ENCODE results near the gene ABHD2.
"Not testable (repeated sequence)": the region's sequence is repeated elsewhere in the genome, so short reads cannot be mapped to it uniquely, and the experiment has no call there.

Gene ABHD2

DNA sequence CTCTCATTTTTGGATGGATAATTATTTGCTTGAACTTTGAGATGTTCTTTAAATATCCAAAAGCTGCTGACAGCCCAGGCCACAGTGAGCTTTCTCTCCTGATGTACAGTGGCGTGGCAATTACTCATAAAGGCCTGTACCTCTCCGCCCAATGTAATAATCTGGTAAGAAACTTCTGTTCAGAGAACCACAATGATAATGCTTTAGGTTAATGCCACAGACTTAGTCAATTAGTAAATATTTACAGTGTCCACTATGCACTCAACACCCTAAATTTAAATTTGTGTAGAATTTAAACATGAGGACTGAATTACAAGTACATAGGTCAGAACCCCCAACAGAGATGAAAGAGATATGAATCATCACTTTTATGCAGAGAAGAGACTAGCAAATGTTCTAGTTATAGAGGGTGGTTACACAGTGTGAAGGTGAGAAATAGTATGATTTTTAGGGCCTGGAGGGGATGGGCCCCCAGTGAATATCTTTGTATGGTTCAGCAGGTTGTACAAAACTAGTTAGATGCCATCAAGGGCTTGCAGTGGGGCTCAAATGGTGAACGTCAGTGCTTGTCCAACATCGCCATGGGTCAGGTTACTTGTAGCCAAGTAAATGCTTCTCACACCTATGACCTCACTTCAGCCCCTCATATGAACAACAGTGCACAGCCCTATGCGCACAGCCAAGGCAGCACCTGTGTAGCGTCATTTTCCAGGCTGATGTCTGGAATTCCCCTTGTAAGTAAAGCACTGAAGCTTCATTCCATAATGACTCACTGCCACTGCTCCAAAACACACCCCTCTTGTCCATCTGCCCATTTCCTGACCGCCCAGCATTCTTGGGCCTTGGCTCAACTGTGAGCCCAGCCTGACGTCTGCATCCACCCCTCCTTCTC is 13.3 kb downstream of the ABHD2 start:
- no peak for DNase-seq

DNA sequence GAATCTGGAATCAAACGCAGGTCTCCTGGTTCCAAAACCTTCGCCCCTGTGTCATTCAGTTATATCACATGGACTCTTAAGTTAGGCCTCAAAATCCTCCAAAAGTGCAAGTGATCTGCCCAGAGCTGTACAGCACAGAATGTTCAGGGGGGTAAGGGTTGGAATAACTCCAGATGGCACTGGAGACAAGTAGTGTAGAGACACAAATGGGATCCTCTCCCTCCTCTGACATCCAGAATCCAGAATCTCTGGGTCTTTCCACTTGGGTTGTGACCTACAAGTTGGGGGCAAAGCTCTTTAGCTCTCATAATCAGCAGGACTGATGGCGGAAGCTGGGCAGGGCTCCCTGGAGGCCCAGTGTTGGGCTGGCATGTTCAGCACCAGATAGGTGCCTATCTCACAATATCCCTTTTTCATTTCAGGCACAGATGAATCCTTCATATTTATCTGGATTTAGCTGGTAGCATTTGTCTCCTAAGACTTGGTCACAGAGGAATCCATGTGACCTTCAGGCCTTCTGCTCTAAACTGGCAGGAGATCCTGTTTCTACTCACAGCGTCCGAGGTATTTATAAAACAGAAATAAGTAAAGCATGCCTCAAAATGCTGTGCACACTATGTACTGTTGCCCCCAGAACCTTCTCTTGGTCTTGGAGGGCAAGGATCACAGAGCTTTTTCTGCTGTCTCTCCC is 15.4 kb downstream of the ABHD2 start:
- no peak for DNase-seq

DNA sequence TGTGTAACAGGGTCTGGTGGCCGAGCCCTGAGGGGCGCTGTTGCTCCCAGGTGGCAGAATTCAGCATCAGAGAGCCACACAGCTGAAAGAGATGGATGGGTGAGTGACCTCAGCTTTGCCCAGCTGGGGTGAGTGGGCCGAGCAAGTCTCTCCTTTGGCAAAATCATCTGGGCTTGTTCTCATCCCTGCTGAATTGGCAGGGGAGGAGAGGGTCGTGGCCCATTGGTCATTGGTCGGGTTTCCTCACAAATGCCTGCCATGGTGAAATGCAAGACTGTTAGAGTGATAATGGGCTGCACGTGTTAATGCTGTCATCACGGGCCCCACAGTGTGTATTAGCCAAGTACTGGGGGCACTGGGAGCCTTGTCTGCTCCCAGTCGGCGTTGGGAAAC is 15.9 kb downstream of the ABHD2 start:
- no peak for DNase-seq

DNA sequence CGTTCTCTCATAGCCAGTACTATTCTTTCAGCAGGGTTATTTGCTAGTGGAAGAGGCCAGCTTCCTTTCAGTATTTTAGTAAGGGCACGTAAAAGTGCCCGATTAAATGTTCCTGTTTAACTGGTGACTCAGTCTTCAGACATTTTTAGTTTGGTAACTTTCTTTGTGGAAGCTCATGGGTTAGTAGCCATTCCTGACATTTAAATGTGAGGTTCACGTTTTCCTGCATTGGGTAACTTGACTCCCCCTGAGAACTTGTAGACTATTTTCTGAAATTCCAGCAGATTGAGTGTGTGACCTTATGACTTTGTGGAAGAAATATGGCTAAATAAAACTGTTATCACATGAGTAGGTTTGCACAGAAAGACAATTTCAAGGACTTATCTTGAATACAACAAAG is 16.9 kb downstream of the ABHD2 start:
- DNase-seq, result no peak

DNA sequence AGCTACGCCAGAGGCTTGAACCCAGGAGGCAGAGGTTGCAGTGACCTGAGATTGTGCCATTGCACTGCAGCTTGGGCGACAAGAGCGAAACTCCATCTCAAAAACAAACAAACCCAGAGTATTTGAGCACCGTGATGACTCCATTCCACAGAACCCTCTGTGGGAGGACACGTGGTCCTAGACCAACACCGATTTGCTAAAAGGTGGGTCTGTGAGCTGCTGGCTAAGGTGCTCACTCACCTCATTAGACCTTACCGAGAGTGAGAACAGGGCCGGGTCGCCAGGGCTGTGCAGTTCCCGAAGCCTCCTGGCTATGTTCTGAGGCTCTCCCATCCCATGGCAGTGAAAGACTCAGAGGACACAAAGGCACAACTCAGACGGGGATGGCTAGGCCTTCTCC is 17.9 kb downstream of the ABHD2 start:
- no peak for DNase-seq

DNA sequence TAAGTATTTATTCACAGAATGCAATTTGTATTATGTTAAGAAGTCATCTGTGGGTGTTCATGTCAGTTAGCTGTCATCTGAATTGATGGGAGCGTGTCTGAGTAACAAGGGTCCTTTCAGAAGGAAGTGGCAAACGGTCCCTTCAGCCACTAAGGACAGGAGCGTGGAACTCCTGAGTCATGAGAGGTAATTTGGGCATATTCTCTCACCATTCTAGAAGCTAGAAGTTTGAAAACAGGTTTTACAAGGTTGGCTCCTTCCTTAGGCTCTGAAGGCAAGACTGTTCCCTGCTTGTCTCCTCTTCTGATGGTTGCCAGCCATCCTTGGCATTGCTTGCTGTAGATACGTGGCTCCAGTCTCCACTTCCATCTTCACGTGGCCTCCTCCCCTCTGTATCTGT is 19.7 kb downstream of the ABHD2 start:
- no peak for DNase-seq

DNA sequence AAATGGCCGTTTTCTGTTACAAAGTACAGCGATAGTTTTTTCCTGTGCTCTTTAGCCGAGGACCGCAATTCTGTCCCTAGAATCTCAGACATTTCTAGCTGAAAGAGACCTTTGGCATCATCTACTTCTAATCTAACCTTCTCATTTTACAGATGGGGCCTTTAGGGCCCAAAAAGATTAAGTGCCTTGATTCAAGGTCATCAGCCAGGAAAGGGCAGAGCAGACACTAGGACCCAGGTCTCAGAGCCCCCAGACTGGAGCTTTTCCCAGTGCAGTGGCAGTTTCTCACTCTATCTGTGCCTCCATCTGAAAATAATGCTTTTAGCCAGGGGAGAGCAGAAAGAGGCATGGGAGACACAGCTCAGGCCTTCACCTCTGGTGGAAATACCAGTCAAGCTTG is 20.6 kb downstream of the ABHD2 start:
- DNase-seq, result no peak

DNA sequence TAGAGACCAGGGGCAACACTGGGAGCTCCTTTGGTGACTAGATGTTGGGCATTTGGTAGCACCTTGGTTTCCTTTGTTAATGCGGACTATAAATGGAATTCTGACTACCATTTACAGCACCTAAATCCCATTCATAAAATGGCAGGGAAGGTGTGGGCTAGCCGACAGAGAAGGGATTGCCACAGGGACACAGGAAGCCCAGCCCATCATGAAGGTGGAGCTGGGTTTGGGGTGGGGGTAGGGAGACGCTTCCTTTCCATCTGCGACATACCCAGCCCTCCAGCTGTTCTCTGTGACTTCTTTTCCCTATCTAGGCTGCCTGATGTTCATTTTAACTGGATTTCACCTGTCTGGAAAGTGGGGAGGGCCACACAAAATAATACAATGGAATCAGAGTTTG is 21.0 kb downstream of the ABHD2 start:
- no peak for DNase-seq

DNA sequence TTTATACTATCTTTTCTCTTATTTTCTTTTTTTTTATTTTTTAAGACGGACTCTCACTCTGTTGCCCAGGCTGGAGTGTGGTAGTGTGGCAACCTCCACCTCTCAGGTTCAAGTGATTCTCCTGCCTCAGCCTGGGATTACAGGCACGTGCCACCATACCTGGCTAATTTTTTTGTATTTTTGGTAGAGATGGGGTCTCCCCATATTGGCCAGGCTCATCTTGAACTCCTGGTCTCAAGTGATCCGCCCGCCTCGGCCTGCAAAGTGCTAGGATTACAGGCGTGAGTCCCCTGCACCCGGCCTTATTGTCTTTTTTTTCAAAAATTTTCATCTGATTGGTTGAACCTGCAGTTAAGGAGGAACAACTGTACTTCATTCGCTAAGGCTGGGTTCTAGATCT is 21.8 kb downstream of the ABHD2 start:
- DNase-seq, result no peak

DNA sequence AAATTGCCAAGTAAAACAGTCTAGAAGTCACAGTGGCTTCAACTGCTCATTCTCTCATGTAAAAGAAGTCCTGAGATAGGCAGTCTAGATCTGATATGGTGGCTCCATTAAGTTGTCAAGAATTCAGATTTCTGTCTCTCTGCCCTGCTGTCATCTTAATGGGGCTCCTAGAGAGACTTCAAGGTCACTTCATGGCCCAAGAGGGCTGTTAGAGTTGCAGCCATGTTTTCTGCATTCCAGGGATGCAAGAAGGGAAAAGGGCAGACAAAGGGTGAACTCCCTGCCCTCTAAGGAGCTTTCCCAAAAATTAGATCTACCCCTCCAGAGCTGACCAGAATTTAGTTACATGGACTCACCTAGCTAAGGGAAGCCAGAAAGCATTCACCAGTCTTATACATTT is 23.1 kb downstream of the ABHD2 start:
- no peak for DNase-seq

DNA sequence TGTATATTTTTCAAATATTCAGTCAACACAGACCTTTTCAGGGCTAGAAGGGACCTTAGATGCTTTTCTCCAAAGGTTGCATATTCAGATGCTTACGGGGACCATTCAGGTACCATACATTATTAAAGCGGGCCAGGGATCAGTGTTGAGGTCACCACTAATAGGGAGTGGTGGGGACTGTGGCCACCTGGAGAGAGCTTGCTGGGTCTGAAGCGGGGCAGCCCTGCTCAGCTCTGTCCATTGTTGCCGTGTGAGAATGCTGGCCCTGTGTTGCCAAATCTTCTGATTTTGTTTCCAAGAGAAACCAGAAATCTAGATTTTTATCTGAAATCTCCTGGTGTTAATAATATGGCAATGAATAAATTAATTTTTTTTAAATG is 23.7 kb downstream of the ABHD2 start:
- DNase-seq, result no peak

DNA sequence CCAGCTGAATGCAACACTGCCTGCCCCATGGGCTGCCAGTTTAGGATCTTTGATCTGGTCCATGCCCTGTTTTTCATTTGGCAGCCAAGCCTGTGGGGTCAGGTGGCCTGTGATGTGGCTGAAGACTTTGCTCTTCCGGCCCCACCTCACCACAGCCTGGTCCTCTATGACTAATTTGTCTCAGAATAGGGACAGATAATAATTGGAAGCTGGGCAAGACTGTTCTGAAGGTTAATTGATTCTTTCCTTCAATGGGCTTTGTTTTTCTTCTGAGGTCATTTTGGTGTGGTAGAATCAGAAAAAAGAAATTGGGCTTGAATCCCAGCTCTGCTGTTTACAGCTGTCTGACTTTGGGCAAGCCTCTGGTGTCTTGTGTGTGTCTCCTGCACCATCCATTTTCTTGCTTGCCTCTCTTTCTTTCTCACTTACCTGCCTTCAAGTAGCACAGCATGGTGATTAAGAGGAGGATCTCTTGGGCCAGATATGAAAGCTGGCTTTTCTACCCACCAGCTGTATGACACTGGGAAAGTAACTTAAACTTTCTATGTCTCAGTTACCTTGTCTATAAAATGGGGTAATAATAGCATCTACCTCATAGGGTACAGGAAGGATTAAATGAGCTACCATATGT is 24.2 kb downstream of the ABHD2 start:
- DNase-seq, result no peak

DNA sequence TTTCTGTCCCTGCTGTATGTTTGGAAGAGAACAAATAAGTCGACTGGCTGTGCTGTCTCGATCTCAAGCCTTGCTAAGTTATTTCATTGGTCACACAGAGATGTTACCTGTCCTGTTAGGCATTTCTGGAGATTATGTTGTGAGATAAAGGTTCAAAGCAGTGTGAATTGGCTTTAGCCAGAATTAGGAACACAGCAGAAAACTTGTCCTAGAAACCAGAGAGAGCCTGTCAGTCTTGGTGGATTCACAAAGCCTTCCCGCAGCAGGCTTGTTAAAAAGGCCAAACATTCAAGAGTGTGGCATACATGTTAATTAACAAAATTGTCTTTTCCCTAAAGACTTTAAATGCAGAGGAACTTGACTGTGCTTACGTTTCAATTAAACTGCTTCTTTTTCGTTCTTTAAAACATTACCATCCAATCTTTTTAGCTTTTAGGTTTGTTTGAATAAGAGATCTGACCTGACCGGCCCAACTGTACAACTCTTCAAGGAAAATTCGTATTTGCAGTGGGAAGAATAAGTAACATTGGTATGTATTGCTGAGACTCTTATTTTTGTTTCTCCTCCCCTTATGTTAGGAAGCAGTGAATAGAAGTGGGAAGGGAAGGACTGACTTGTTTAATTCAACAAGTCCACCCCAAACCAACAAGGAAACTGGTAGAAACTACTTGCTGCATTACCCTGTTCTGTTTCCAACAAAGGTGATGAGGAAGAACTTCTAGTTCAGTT is 25.2 kb downstream of the ABHD2 start:
- no peak for DNase-seq

DNA sequence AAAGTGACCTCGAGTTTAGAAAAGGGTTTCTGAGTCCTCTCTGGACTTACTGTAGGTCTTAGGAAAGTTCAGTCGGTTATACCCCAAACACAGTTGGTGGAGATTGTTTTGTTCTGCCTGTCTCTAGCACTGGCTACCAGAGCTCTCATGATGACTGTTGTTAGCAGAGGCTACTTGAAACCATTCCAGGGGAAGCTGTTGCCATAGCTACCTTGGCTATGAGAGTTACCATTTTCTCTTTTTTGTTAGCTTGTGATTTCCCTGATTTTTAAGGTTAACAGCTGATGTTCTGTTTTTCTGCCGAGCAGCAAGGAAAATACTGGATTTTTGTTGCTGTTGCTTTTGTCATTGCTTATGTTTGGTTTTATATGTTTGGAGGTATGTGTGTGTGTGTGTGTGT is 26.7 kb downstream of the ABHD2 start:
- peak; percentile 24 for DNase-seq

DNA sequence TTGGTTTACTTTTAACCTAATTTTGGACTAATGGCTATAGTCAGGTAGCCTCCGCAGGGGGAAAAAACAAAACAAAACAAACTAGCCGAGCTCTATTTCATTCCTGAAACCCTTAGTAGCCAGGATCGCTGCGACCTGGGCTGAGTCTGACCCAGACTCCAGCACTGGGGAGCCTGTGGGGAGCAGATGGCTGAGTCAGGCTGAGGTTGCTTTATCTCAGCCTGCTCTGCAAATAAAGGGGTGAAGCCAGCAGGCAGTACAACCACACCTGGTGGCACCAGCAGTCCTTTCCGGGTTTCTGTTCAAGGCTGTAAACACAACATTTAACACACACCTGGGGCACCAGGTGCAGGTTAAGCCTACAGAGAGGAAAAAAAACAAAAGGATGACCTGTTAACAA is 27.3 kb downstream of the ABHD2 start:
- DNase-seq, result peak; percentile 56

DNA sequence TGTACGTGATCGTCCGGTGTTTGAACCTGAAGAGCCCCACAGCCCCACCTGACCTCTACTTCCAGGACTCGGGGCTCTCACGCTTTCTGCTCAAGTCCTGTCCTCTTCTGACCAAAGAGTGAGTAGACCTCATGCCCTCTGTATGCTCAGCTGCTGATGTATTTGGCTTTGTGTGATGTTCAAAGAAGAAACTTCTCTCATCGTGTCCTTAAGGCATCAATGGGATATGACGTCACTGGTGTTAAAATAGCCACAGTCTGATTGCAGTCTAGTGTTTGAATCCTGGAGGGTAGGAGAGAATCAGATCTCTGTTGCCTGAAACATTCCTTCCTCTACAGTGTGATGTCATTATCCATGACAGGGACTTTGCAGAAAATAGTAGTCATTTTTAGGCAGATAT is 28.1 kb downstream of the ABHD2 start:
- DNase-seq, result peak; percentile 16

DNA sequence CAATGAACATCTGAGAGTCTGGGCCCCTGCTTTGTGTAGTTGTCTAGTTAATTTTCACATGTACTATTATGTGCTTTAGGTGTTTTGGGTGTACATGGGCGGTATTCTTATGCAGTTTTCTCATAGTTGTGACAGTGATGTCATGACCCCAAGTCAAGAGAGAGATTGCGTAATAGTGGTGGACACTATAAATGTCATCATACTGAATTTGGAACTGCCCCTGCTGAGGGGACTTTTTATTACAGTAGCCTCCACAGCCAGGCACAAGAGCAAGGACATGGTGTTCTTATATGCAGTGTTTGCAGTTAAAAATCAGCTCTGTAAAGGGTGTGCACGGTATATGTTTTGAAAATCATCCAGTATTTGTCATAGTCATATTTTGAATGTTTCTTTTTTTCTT is 29.5 kb downstream of the ABHD2 start:
- no peak for DNase-seq

DNA sequence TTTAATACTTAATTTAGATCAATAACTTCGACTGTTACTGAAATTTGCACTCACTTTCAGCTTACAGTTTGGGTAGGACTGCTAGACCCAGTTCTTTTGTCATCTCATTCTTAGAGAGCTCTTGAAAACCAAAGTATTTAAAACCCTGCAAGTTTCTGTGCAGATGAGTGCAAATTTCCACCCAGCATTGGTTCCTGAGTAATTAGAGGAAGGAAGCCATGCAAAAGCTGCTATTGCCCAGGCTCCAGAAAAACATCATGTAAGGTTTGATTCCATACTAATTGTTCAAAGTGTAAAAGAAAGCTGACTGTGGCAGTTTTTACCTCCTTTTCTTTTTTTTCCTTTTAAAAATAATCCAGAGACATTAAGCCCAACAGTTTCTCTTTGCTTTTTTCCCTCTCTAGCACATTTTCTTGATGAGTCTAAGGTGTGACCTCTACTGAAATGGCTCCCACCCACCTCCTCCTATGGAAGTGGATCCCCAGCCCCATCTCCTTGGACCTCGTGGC is 30.3 kb downstream of the ABHD2 start:
- DNase-seq, result no peak

DNA sequence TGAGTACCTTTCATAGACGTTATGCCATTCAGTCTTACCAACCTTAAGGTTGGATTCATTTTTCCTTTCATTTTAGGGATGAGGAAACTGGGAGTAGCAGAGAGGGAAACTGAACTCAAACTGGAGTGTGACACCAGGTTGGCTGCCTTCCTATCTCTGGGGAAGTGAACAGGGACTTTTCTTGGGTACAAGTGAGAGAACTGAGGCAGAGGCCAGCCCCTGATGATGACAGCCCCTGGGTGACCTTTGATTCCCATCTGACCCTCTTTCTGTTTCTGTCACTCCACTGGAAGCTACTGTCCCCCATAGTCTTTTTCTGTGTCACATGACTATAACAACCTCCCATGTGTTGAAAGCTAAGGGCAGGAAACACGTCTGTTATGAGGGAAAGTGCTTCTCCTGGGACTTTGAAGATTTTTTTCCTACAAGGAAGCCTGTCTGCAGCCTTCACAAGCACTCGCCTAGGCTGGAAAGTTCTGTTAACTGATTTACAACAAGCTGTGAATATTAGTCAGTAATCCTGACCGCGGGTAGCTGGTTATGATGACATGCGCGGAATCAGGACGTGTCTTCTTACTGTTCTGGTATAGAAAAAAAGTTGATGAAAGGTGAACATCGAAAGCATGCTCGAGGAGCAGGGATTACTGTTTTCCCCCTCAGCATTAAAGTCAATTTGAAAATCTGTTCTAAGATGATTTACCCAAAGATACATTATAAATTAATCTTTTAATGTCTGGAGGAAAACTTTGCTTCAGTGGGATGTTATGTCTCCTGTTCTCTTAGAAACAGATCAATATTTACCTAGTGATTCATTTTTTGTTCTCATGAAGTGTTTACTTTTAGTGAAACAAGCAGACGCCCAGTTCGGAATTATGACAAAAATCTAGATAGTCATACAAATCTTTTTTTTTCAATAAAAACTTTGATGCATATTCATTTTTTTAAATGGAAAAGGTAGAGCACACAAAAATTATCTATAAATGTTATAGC is 31.5 kb downstream of the ABHD2 start:
- DNase-seq, result no peak

DNA sequence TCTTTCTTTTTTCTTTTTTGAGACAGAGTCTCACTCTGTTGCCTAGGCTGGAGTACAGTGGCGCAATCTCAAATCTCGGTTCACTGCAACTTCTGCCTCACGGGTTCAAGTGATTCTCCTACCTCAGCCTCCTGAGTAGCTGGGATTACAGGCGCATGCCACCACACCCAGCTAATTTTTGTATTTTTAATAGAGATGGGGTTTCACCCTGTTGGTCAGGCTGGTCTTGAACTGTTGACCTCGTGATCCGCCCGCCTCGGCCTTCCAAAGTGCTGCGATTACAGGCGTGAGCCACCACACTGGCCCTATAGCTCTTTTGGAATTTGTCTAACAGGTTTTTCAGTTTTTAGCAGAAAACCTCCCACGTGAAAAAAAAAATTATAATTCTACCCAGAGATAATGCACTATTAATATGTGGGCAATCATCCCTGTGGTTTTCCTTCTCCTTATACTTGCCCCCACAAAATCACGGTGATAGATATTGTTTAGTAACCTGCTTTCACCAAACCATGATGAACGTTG is 32.3 kb downstream of the ABHD2 start:
- not testable (repeated sequence) for DNase-seq

DNA sequence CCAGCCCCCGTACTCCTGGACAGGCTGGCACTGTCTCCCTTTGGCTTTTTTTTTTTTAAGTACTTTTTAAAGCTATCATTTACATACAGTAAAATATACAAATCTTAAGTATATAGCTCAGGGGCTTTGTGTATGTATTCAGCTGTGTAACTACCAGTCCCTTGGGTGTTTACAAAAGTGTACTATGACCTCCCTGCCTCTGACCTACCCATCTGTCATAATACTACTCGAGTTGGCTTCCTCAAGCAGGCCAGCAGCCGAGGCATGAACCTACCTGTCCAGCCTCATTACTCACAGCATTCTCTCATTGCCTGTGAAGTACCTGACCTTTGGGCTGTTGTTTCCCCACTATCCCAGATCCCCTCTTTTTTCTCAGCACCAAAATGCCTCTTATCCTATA is 33.2 kb downstream of the ABHD2 start:
- no peak for DNase-seq
